Activated B cell treated with CpG ODN at 0.5 μM for 24 hours (primary cell): ENCODE measurements around the gene SH3RF3. TPM values are rescaled to one million over a fixed set of nuclear protein-coding genes. Genes with fewer than 3 reads are reported as not detected.

ENCODE experiments used
- ATAC-seq: fragments of 200-7000 bp; cut with Tn5 transposase; one replicate; pipeline ENCODE4 v1.10.0; 2021; ENCODE audit warnings: low read depth, mild to moderate bottlenecking, moderate library complexity
- CTCF ChIA-PET: fragments of 350-600 bp; sonication (Branson Sonifier 250); formaldehyde crosslinking; loops from one replicate; lab custom pipeline; 2021; ENCODE audit warnings: antibody characterized with exemption; lab: Charles Lee
- POLR2A ChIA-PET: fragments of 350-600 bp; sonication (Branson Sonifier 250); formaldehyde crosslinking; loops from one replicate; lab custom pipeline; 2021; ENCODE audit warnings: antibody characterized with exemption; lab: Charles Lee
- DNase-seq: peaks from one replicate; pipeline ENCODE4 v3.0.0; 2022
- H3K27ac Mint-ChIP-seq: one replicate; pipeline ENCODE4 v1.8.0; 2020; ENCODE audit warnings: mixed read lengths
- H3K27me3 Mint-ChIP-seq: one replicate; pipeline ENCODE4 v1.8.0; 2021; ENCODE audit warnings: mixed read lengths
- H3K36me3 Mint-ChIP-seq: one replicate; pipeline ENCODE4 v1.8.0; 2021; ENCODE audit warnings: low read depth, mixed read lengths
- H3K4me1 Mint-ChIP-seq: one replicate; pipeline ENCODE4 v1.8.0; 2021; ENCODE audit warnings: mixed read lengths
- H3K4me3 Mint-ChIP-seq: one replicate; pipeline ENCODE4 v1.8.0; 2020; ENCODE audit warnings: mild to moderate bottlenecking, mixed read lengths
- H3K9me3 Mint-ChIP-seq: one replicate; pipeline ENCODE4 v1.8.0; 2020; ENCODE audit warnings: mixed read lengths
- CTCF ChIP-seq: fragments of 200-600 bp; IDR thresholded peaks from one replicate; pipeline ENCODE4 v1.8.0; 2022; ENCODE audit warnings: antibody characterized with exemption, mild to moderate bottlenecking
- intact Hi-C: fragments of 100-400 bp; cut with micrococcal nuclease; formaldehyde crosslinking; loops from one replicate; pipeline ENCODE4 v1.15.1; 2024
- total RNA-seq: library from RNA; stranded (reverse); gene quantifications from 2 replicates; pipeline ENCODE4 v1.2.3, GENCODE V29; 2022

Gene SH3RF3
- total RNA-seq, 1 donor from 2014 or later, result 0.09 TPM

DNA sequence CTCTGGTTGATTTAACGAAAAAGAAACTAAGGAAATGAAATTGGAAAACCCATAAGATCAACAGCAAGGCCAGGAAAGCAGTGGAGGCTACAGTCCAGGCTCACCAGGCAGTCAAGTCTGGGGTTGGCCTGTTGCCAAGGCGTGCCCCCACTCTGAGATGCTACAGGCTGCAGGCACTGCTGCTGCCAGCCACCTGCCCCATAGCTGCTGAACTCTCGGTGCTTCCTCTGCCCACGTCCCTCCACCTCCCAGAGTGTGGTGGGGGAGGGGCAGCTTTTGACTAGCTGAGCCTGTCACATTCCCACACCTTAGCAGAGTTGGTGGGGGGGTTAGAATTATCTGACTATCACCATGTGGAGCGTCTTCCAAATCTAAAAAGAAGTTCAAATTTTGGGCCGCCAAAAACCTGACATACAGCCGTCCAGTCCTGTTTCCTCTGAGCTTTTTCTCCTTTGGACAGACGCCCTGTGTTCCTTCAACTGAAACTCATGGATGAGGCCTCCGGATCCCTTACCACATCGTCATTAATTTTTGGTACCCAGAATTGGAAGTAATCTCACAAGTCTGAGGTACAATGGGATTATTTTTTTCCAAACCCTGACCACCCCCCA, 3.9 kb upstream of the SH3RF3 start:
- no peak for DNase-seq
- ATAC-seq, result no peak
- Mint-ChIP-seq H3K36me3 (no peaks in the 10 kb centered on the region), H3K4me3 (no peak overlapping the region), H3K4me1 (peaks cover 11% of the 10 kb centered on the region), H3K9me3 (no peaks in the 10 kb centered on the region), H3K27ac (no peak overlapping the region), H3K27me3 (peaks cover 22% of the 10 kb centered on the region)
- intact Hi-C loops, result loop anchor here (10.0 kb wide), 2 partner anchors 210 to 520 kb away; no protein-coding TSS in a partner anchor
- ChIA-PET CTCF (interaction anchor here (1.1 kb wide), 1 partner anchor 385 kb away, joined by 4 read pairs; no protein-coding TSS in a partner anchor), POLR2A (no interaction called here)
- no peak for TF ChIP-seq CTCF

DNA sequence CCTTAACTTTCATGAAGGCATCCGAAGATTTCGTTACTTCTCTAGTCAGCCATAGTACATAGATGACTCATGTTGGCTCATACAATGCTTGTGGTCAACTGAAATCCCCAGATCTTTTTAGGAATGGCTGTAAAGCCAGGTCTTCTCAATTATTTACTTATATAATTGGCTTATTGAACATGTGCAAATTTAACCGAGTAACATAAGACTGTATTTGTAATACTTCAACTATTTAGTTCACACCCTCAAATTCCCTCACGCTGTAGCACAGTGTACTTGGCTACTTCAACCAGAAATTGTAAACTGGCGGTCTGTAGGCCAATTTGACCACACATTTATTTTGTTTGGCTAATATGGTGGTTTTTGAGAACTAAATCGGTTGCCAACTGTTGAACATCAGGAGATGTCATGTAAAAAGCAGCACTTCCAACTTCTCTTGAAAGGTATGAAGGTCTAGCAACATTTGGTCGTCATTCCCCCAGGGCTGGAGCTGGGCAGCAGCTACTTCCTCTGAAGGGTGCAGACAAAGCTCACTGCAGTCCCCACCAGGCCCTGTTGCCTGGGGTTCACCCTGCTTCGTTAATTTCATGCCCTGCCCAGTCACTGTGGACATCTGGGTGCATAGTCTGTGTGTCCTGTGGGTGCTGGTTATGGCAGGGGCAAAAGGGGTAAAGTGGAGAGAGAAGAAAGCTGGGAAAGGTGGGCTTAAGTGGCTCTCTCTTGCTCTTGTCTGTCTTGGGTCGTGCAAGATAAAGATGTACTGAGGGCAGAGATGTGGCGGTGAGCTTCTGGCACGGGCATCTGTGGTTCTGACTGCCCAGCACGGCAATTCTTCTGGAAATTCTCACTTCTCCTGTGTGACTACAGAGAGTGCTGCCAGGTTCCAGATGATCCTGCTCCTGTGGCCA, 3.2 kb upstream of the SH3RF3 start:
- Mint-ChIP-seq H3K4me3 (no peak overlapping the region), H3K27me3 (peaks cover 28% of the 10 kb centered on the region), H3K36me3 (no peaks in the 10 kb centered on the region), H3K27ac (no peak overlapping the region), H3K9me3 (no peaks in the 10 kb centered on the region), H3K4me1 (peaks cover 15% of the 10 kb centered on the region)
- intact Hi-C loops, result loop anchor here (10.0 kb wide), 2 partner anchors 209 to 521 kb away; no protein-coding TSS in a partner anchor
- DNase-seq (no peak), ATAC-seq (no peak)
- no peak for TF ChIP-seq CTCF
- ChIA-PET POLR2A (no interaction called here), CTCF (interaction anchor here (1.1 to 3.4 kb wide), 2 partner anchors 384 kb away, joined by 4 to 62 read pairs; no protein-coding TSS in a partner anchor)

DNA sequence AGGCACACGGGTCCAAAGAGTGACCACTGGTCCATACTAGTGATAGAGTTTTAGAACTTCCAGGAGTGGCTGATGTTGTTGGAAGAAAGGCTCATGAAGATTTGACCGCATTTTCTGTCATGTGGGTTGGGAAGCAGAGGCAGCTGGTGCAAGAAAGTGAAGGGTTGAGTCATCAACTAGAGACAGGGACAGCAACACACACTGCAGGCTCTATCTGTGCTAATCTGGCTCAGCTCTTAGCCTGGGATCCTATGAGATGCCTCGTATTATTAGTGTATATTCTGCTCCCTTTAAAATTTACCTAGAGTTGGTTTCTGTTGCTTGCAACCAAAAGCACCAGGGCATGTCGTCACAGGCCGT, 2.5 kb upstream of the SH3RF3 start:
- TF ChIP-seq CTCF, result no peak
- peaks cover 26% of the 10 kb centered on the region for H3K27me3 Mint-ChIP-seq
- ATAC-seq (no peak), DNase-seq (no peak)
- no peaks in the 10 kb centered on the region for H3K36me3 Mint-ChIP-seq
- ChIA-PET CTCF (interaction anchor here (1.3 to 3.4 kb wide), 2 partner anchors 383 to 388 kb away, joined by 3 to 62 read pairs; no protein-coding TSS in a partner anchor), POLR2A (no interaction called here)
- H3K4me1 Mint-ChIP-seq, result peaks cover 15% of the 10 kb centered on the region
- no peak overlapping the region for H3K4me3 Mint-ChIP-seq
- intact Hi-C loops, result loop anchor here (10.0 kb wide), 2 partner anchors 208 to 522 kb away; no protein-coding TSS in a partner anchor
- H3K27ac Mint-ChIP-seq, result no peak overlapping the region
- no peaks in the 10 kb centered on the region for H3K9me3 Mint-ChIP-seq

- Mint-ChIP-seq H3K27ac (no peak overlapping the region), H3K9me3 (no peaks in the 10 kb centered on the region), H3K4me1 (peaks cover 15% of the 10 kb centered on the region), H3K4me3 (peak overlapping the region; percentile 80), H3K27me3 (peaks cover 24% of the 10 kb centered on the region), H3K36me3 (no peaks in the 10 kb centered on the region)
- intact Hi-C loops, result loop anchor here (10.0 kb wide), 2 partner anchors 207 to 523 kb away; no protein-coding TSS in a partner anchor
- CTCF ChIA-PET, result interaction anchor here (0.9 to 3.4 kb wide), 3 partner anchors 67 to 387 kb away, joined by 3 to 62 read pairs (median 3); no protein-coding TSS in a partner anchor
- POLR2A ChIA-PET, result interaction anchor here (1.7 kb wide), 1 partner anchor 383 kb away, joined by 4 read pairs; no protein-coding TSS in a partner anchor
- ATAC-seq, result no peak
- no peak for TF ChIP-seq CTCF
- DNase-seq, result no peak
Observed at GRCh38 chr2:109127556-109127955, 1.4 kb upstream of the SH3RF3 start.
